NCI-H460 (cell line): ENCODE data around the gene SYNE2. TPM values are rescaled to one million over a fixed set of nuclear protein-coding genes. Genes with fewer than 3 reads are reported as not detected.

Experiments used
- DNase-seq: peaks from one replicate; pipeline ENCODE4 v3.0.0-alpha.2; 2016; ENCODE audit warnings: low read depth; ENCODE audit errors: extremely low read depth
- total RNA-seq: library from RNA; depleted of rRNA; stranded (reverse); fragments of >200 nt; shearing (Covaris generic); gene quantifications from 2 replicates; pipeline ENCODE4 v1.2.3, GENCODE V29; 2014

Gene SYNE2
- total RNA-seq, 1 experiment from 2014 or later: 9.1 TPM

DNA sequence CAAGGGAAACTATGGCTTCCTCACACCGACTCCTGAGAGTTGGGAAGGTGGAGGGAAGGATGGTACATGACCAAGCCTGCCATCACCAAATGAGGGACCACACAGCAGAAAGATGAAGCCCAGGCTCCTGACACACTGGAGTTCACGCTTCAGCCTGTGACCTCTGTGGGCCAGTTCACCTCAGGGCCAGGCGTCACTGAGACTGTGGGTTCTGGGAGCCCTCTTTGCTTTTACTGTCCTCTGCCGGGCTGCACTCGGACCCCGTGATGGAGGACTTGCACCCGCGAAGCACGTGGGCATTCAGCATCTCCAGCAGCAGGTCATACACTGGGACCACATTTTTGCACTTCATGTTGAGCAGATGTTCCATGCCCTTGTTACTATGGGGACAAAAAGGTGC is 380.1 kb downstream of the SYNE2 start:
- no peak for DNase-seq

DNA sequence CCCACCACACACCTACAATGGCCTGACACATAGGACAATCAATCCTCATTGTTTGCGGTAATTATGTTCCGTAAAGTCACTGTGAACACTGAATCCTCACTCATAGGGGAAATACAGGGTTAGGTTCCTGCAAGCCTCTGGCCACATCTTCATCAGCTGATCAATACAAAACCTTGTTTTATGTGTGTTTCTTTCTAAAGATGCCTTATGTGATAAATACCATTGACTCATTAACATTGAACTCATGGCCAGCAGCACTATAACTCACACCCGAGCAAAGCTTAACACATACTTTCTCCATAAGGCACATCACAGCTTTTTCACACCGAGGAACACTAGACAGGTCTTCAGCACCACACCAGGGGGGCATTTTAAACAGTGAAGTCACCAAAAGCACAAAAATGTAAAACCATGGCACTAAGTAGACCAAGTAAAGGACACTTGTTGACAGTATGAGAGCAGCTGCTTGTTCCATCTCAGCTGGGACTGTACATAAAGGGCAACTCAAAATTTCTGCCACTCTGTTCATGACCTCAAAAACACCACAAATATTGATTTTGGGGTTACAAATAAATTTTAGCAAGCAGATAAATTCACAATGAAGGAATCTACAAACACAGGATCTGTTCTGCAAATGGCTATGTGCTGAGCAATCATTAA is 380.9 kb downstream of the SYNE2 start:
- DNase-seq: no peak

DNA sequence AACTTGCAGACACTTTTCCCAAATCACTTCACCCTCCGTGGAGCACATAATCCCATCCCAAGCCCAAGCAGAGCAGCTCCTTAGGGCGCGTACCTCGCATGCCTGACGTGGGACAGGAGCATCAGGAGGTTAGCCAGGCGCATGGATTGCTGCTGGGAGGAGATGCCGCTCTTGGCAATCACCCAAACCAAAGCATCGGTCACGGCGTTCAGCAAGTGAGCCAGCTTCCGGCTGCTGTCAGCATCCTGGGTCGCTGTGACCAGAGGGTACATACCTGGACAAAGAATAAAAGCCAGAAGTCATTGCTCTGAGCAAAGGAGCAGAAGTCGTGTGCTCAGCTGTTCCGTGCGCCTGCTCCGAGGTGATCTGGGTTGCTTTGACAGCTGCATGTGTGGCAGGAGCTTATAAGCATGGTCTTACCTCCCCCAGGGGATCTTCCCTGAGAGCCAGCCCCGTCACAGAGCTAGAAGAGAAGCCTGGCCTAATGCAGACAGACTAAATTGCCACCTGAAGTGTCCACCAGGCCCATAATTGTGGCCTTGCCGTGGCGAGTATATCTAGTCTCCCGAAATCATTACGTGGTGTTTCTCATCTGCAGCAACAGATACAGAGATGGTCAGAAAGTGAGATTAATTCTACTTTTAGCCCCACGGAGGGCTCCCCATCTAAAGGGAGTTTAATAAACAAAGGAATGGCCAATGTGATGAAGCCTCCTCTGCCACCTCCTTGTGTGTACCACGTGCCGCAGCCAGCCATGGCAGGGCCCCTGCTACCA is 382.3 kb downstream of the SYNE2 start:
- no peak for DNase-seq

- no peak for DNase-seq
These were observed 383.1 kb downstream of the SYNE2 start for GRCh38 chr14:64235652-64236640.

- no peak for DNase-seq
These were observed 385.2 kb downstream of the SYNE2 start for GRCh38 chr14:64238049-64238448.

- no peak for DNase-seq
These were observed 385.8 kb downstream of the SYNE2 start for GRCh38 chr14:64238631-64239030.

- no peak for DNase-seq
These were observed 391.5 kb downstream of the SYNE2 start for GRCh38 chr14:64244279-64244678.

- no peak for DNase-seq
These were observed 392.7 kb downstream of the SYNE2 start for GRCh38 chr14:64245491-64245890.

- DNase-seq: no peak
These were observed 393.9 kb downstream of the SYNE2 start for GRCh38 chr14:64246688-64247087.

DNA sequence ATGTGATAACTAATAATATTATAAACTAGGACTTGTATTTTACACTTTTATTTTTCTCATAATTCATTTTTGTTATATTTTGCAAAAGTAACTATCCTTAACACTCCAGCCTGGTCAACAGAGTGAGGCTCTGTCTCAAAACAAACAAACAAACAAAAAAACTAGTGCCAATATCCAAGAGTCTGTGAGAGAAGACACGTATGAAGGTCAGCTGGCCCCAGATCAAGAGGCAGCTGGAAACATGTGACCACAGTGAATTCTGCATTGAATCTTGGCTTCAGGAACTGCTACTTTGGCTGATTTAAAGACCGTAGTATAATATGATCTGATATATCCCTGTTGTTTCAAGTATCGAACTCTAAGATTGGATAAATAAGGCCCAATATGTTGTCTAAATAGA is 394.4 kb downstream of the SYNE2 start:
- no peak for DNase-seq

GRCh38 chr14:64248689-64249088 is 395.9 kb downstream of the SYNE2 start:
- DNase-seq: no peak

DNA sequence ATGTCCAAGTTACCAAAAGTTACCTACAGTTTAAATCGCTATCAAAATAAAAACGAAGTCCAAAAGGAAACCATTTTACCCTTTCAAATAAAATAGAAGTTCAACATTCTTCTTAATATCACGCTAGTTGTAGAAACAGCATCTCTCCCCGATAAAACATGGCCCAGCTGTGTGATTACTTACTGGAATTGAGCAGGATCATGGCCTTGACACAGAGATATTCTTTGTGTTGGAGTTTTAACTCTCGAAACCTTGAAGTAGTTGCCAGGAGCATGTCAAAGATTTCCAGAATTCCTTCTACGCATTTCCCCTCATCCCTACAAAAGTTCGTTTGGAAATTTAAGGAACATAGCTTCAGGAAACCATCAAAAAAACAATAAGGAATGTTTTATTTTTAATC is 396.6 kb downstream of the SYNE2 start:
- DNase-seq: no peak

GRCh38 chr14:64253672-64254071 is 400.9 kb downstream of the SYNE2 start:
- no peak for DNase-seq

GRCh38 chr14:64255756-64256155 is 403.0 kb downstream of the SYNE2 start:
- no peak for DNase-seq

- no peak for DNase-seq
These were observed 407.6 kb downstream of the SYNE2 start for GRCh38 chr14:64260418-64260817.

GRCh38 chr14:64265222-64265621 is 412.4 kb downstream of the SYNE2 start:
- DNase-seq: no peak

- DNase-seq: peak; percentile 53
These were observed 413.4 kb downstream of the SYNE2 start for GRCh38 chr14:64266239-64266638.

DNA sequence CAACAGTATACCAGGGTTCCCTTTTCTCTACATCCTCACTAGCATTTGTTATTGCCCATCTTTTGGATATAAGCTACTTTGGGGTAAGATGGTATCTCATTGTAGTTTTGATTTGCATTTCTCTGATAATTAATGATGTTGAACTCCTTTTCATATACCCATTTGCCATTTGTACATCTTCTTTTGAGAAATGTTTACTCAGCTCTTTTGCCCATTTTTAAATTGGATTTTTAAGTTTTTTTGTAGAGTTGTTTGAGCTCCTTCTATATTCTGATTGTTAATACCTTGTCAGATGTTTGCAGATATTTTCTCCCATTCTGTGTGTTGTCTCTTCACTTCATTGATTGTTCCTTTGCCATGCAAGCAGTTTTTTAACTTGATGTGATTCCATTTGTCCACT is 419.2 kb downstream of the SYNE2 start:
- no peak for DNase-seq
